PC-9 (cell line): ENCODE measurements around the gene PPP1R9A.

Source experiments
- CTCF ChIP-seq: fragments of 200-600 bp; sonication (generic); conservative IDR thresholded peaks from 2 replicates; pipeline ENCODE4 v1.6.1; 2017; ENCODE audit warnings: mixed run types, antibody characterized with exemption, mild to moderate bottlenecking, moderate library complexity
- EZH2 ChIP-seq: fragments of 200-600 bp; sonication (generic); IDR thresholded peaks from 2 replicates; pipeline ENCODE4 v1.8.0; 2017; ENCODE audit warnings: antibody characterized with exemption, low read depth

GRCh38 chr7:95110707-95111106, 203.3 kb downstream of the PPP1R9A start:
- TF ChIP-seq CTCF (no peak), EZH2 (no peak)
